Stimulated activated CD8-positive, alpha-beta memory T cell treated with anti-CD3 and anti-CD28 coated beads, Interleukin-2, amount 100 ng/mL, for 1 hour (primary cell): ENCODE results near the gene NPAS4.
"Not testable (repeated sequence)": the region's sequence is repeated elsewhere in the genome, so short reads cannot be mapped to it uniquely, and the experiment has no call there.

ENCODE experiments used
- DNase-seq, 2 donors: peaks; one replicate each; pipeline ENCODE4 v3.0.0-alpha.2; 2020; ENCODE audit warnings: low read depth in 2 of 2

The NPAS4 gene

GRCh38 chr11:66420671-66421476 lies at the start of gene NPAS4:
TSS of gene NPAS4 (plus strand) at chr11:66421035. CDS start at chr11:66421180, 145 bp downstream.
- no peak for DNase-seq

GRCh38 chr11:66371627-66372415 lies 49.0 kb upstream of the NPAS4 start, which contains the start of gene SLC29A2:
TSS of gene SLC29A2 (minus strand) at chr11:66371760. CDS start at chr11:66371591, 169 bp downstream.
- peak; percentile 48 to 51 for DNase-seq

- no peak for DNase-seq
Measured at GRCh38 chr11:66373265-66373664, 47.6 kb upstream of the NPAS4 start.

GRCh38 chr11:66373690-66374287 lies 47.0 kb upstream of the NPAS4 start:
- DNase-seq = not testable (repeated sequence)

- DNase-seq = not testable (repeated sequence)
Measured at GRCh38 chr11:66380264-66380663, 40.6 kb upstream of the NPAS4 start.

GRCh38 chr11:66384316-66384715 lies 36.5 kb upstream of the NPAS4 start:
- not testable (repeated sequence) for DNase-seq

GRCh38 chr11:66386171-66387069 lies 34.4 kb upstream of the NPAS4 start:
- peak; percentile 65 to 70 for DNase-seq

- DNase-seq = peak; percentile 37 to 42
Measured at GRCh38 chr11:66388780-66389386, 32.0 kb upstream of the NPAS4 start.

GRCh38 chr11:66391322-66391721 lies 29.5 kb upstream of the NPAS4 start:
- no peak for DNase-seq

GRCh38 chr11:66393954-66394353 lies 26.9 kb upstream of the NPAS4 start:
- DNase-seq = no peak

GRCh38 chr11:66407651-66408050 lies 13.2 kb upstream of the NPAS4 start:
- no peak for DNase-seq

- DNase-seq = peak; percentile 81 to 89
Measured at GRCh38 chr11:66408488-66409214, 12.2 kb upstream of the NPAS4 start.

- no peak for DNase-seq
Measured at GRCh38 chr11:66409226-66409625, 11.6 kb upstream of the NPAS4 start.

- DNase-seq = no peak
Measured at GRCh38 chr11:66410191-66410590, 10.6 kb upstream of the NPAS4 start.

- no peak for DNase-seq
Measured at GRCh38 chr11:66411323-66411722, 9.5 kb upstream of the NPAS4 start.

GRCh38 chr11:66412110-66412509 lies 8.7 kb upstream of the NPAS4 start:
- no peak for DNase-seq

GRCh38 chr11:66413167-66413566 lies 7.7 kb upstream of the NPAS4 start:
- DNase-seq = no peak

- DNase-seq = no peak
Measured at GRCh38 chr11:66414120-66414934, 6.5 kb upstream of the NPAS4 start.

GRCh38 chr11:66415423-66415822 lies 5.4 kb upstream of the NPAS4 start:
- DNase-seq = no peak
